Upper lobe of left lung (tissue), 6 donors: ENCODE results near the gene GTPBP3. TPM values are rescaled to one million over a fixed set of nuclear protein-coding genes. Genes with fewer than 3 reads are reported as not detected.

Source experiments
- ATAC-seq, 2 donors: fragments of 200-7000 bp; cut with Tn5 transposase; one replicate each; pipeline ENCODE4 v1.9.1; 2022; ENCODE audit warnings: mild to moderate bottlenecking in 2 of 2, moderate library complexity in 2 of 2; ENCODE audit not compliant: low FRiP score in 2 of 2
- DNase-seq, 2 donors: peaks; one replicate each; pipeline ENCODE4 v3.0.0-alpha.2; 2019 to 2020
- H3K27ac ChIP-seq, 4 donors: fragments of 200-600 bp; sonication (generic); one replicate each; pipeline ENCODE4 v1.5.1; 2016 to 2019
- H3K27me3 ChIP-seq, 4 donors: fragments of 200-600 bp; sonication (generic); one replicate each; pipeline ENCODE4 v1.5.1; 2017 to 2019
- H3K36me3 ChIP-seq, 4 donors: fragments of 200-600 bp; sonication (generic); one replicate each; pipeline ENCODE4 v1.5.1; 2016 to 2019
- H3K4me1 ChIP-seq, 4 donors: fragments of 200-600 bp; sonication (generic); one replicate each; pipeline ENCODE4 v1.5.1; 2018 to 2019
- H3K4me3 ChIP-seq, 4 donors: fragments of 200-600 bp; sonication (generic); one replicate each; pipeline ENCODE4 v1.5.1; 2017 to 2019; ENCODE audit warnings: mild to moderate bottlenecking in 2 of 4, moderate library complexity in 1 of 4
- H3K9me3 ChIP-seq, 4 donors: fragments of 200-600 bp; sonication (generic); one replicate each; pipeline ENCODE4 v1.5.1; 2018 to 2019
- EP300 ChIP-seq, 4 donors: sonication (generic); formaldehyde crosslinking; IDR thresholded peaks; one replicate each; pipeline ENCODE4 v1.5.1; 2017; ENCODE audit warnings: antibody characterized with exemption in 4 of 4, control low read depth in 2 of 4
- POLR2A ChIP-seq, 4 donors: fragments of 450-650 bp; IDR thresholded peaks; one replicate each; pipeline ENCODE4 v1.5.1; 2016 to 2017; ENCODE audit warnings: antibody characterized with exemption in 4 of 4, mild to moderate bottlenecking in 2 of 4
- POLR2AphosphoS5 ChIP-seq, 2 donors: sonication (generic); formaldehyde crosslinking; IDR thresholded peaks; one replicate each; pipeline ENCODE4 v1.5.1; 2017; ENCODE audit warnings: antibody characterized with exemption in 2 of 2
- WGBS, 2 donors: methylation state at CpG; one replicate each; pipeline ENCODE4 v1.1.5; 2017 to 2018; 5-methylcytosine and 5-hydroxymethylcytosine counted together
- total RNA-seq, 6 donors: library from RNA; depleted of rRNA in 4 of 6; stranded (reverse); fragments of >200 nt in 4 of 6; gene quantifications; one replicate each; pipeline versions ENCODE4 v1.1.0 to v1.2.1, GENCODE V29; 2016 to 2021
- TF ChIP-seq, protein P1 (sequence below), 6 experiments: fragments of 450-650 bp in 4 of 6; fragments of 200-600 bp in 2 of 6; sonication (generic) in 2 of 6; IDR thresholded peaks; one replicate each; pipeline ENCODE4 v1.5.1; 2016 to 2019; ENCODE audit warnings: antibody characterized with exemption in 6 of 6
- donor health status: DM: no; HTN: no; CAD: no; lungs with moderate emphysema.
- donor health status: DM: no; HTN: yes; CAD: no; lungs with severe emphysema.

GTPBP3 gene
- total RNA-seq, 6 donors from 2014 or later = 14.9 to 95.3 (median 26.4) TPM

DNA sequence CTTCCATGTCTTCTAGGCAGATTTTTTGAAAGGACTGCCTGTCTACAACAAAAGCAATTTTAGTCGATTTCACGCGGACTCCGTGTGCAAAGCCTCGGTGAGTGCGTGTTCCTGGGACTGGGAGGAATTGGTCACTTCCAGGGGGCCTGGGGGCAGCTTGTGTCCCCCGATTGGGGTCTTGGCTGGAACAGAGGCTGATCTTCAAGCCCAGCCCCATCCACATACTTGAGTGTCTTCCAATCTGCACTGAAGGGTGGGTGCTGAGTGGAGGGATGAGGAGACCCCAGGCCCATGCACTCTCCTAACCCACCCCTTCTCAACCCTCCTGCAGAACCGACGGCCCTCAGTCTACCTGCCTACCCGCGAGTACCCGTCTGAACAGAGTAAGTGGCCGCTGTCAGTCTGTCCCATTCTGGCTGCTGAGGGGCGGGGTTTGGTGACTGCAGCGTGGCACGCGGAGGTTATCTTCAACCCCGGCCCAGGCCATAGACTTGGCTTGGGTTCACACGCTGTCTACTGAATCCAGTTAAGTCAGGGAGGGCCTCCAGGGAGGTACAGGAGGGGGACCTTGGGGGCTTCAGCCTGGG, 23.3 kb upstream of the GTPBP3 start:
- WGBS, 2 donors = 93 to 95% methylated on average over 13 to 19 of the region's 19 CpGs
- H3K27ac ChIP-seq = no peak overlapping the region
- DNase-seq (no peak), ATAC-seq (no peak)
- TF ChIP-seq EP300 (IDR thresholded peaks at IDR 0.05) = no peak
- TF ChIP-seq POLR2AphosphoS5 (IDR thresholded peaks at IDR 0.05) = no peak
- TF ChIP-seq, protein P1, sequence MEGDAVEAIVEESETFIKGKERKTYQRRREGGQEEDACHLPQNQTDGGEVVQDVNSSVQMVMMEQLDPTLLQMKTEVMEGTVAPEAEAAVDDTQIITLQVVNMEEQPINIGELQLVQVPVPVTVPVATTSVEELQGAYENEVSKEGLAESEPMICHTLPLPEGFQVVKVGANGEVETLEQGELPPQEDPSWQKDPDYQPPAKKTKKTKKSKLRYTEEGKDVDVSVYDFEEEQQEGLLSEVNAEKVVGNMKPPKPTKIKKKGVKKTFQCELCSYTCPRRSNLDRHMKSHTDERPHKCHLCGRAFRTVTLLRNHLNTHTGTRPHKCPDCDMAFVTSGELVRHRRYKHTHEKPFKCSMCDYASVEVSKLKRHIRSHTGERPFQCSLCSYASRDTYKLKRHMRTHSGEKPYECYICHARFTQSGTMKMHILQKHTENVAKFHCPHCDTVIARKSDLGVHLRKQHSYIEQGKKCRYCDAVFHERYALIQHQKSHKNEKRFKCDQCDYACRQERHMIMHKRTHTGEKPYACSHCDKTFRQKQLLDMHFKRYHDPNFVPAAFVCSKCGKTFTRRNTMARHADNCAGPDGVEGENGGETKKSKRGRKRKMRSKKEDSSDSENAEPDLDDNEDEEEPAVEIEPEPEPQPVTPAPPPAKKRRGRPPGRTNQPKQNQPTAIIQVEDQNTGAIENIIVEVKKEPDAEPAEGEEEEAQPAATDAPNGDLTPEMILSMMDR (IDR thresholded peaks at IDR 0.05) = no peak
- TF ChIP-seq POLR2A (IDR thresholded peaks at IDR 0.05) = no peak
- H3K4me1 ChIP-seq = peaks cover 12 to 23% (median 18%) of the 10 kb centered on the region in 4 donors
- no peaks in the 10 kb centered on the region for H3K27me3 ChIP-seq
- H3K9me3 ChIP-seq = no peaks in the 10 kb centered on the region
- peaks cover 10 to 55% (median 30%) of the 10 kb centered on the region in 4 donors for H3K36me3 ChIP-seq
- no peak overlapping the region for H3K4me3 ChIP-seq

DNA sequence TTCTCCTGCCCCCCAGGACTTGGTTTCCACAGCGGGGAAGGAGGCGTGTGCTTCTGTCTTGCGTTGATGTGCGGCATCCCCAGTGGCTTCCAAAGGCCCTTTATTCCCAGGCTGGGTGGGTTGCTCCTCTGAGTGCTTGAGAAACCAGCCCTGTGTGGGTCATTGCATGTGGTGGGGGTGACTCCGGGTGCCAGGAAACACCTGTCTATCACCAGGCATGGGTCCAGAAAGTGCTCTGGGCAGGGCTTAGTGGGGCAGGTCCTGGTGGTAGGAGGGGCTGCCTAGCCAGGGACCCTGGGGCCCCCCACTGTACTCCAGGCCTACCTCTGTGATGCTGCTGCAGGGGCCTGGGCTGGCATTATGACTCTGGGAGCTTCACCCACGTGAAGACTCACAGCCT, 18.4 kb upstream of the GTPBP3 start:
- 62 to 100% methylated on average over 2 to 6 of the region's 6 CpGs for WGBS, 2 donors
- DNase-seq (no peak), ATAC-seq (no peak)
- Histone ChIP-seq H3K27ac (no peak overlapping the region), H3K4me1 (peaks cover 0 to 8% (median 0%) of the 10 kb centered on the region in 4 donors), H3K4me3 (no peak overlapping the region), H3K36me3 (peaks cover 21 to 70% (median 50%) of the 10 kb centered on the region in 4 donors), H3K9me3 (no peaks in the 10 kb centered on the region), H3K27me3 (no peaks in the 10 kb centered on the region)
- TF ChIP-seq POLR2AphosphoS5 (IDR thresholded peaks at IDR 0.05) (no peak), POLR2A (IDR thresholded peaks at IDR 0.05) (no peak), EP300 (IDR thresholded peaks at IDR 0.05) (no peak)
- TF ChIP-seq, protein P1 (IDR thresholded peaks at IDR 0.05) = no peak

DNA sequence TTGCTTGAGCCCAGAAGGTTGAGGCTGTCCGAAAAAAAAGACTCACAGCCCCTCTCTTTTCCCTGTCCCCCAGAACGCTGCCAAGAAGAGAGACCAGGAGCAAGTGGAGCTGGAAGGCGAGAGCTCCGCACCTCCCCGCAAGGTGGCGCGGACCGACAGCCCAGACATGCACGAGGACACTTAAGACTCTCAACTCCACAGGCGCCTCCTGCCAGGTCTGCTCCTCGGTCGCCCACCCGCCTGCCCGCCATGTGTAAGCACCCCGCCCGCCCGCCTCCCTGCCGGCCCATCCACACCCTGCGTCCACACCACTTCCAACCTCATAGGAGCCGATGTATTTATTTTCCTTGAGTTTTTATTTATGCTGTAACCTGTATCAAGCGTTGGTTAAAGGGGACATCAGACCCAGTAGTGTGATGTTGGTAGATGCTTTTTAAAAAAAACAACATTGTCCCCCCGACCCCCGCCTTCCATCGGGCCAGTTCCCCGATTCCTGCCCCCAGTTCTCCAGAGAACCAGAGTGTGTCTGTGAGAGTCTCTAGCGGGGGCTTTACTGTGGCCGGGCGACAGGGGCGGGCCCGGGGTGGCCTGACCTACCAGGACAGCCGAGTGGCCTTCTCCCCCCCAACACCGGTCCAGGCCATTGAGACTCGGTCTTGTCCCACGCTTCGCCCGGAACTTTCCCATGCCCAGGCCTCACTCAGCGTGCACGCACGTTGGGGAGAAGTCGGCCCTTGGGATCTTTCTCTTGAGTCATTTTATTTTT, 17.7 kb upstream of the GTPBP3 start:
- Histone ChIP-seq H3K36me3 (peaks cover 17 to 63% (median 43%) of the 10 kb centered on the region in 4 donors), H3K27ac (no peak overlapping the region), H3K27me3 (no peaks in the 10 kb centered on the region), H3K4me1 (peaks cover 0 to 10% (median 0%) of the 10 kb centered on the region in 4 donors), H3K9me3 (no peaks in the 10 kb centered on the region), H3K4me3 (no peak overlapping the region)
- DNase-seq = peak in 1 of 2 donors; percentile 82
- WGBS, 2 donors = 92 to 96% methylated on average over 40 of the region's 40 CpGs
- TF ChIP-seq, protein P1 (IDR thresholded peaks at IDR 0.05) = no peak
- TF ChIP-seq POLR2AphosphoS5 (IDR thresholded peaks at IDR 0.05) (no peak), POLR2A (IDR thresholded peaks at IDR 0.05) (no peak), EP300 (IDR thresholded peaks at IDR 0.05) (no peak)
- no peak for ATAC-seq

DNA sequence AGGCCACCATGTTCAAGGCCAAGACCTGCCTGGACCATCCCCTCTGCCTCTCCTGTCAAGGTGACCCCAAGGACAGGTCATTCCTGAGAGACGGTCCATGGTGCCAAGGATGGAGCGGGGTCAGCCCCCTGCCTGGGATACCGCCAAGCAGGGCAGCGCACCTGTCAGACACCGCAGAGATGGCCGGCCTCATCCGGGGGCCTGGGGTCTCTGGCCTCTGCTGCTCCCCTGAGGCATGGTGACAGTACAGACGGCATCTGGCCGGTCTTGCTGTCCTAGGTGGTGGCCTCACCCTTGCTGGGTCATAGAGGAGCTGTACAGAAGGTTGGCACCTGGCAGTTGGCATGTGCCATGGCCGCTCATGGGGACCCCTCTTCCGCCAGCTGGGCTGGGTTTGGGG, 16.9 kb upstream of the GTPBP3 start:
- TF ChIP-seq POLR2AphosphoS5 (IDR thresholded peaks at IDR 0.05) = no peak
- no peak for TF ChIP-seq EP300 (IDR thresholded peaks at IDR 0.05)
- TF ChIP-seq POLR2A (IDR thresholded peaks at IDR 0.05) = no peak
- TF ChIP-seq, protein P1 (IDR thresholded peaks at IDR 0.05) = no peak
- Histone ChIP-seq H3K27me3 (no peaks in the 10 kb centered on the region), H3K4me3 (no peak overlapping the region), H3K36me3 (peaks cover 17 to 59% (median 40%) of the 10 kb centered on the region in 4 donors), H3K9me3 (no peaks in the 10 kb centered on the region), H3K27ac (no peak overlapping the region), H3K4me1 (peaks cover 0 to 10% (median 0%) of the 10 kb centered on the region in 4 donors)
- 87 to 100% methylated on average over 1 to 10 of the region's 11 CpGs for WGBS, 2 donors
- DNase-seq = no peak
- no peak for ATAC-seq
